Cardiac fibroblast (primary cell): ENCODE results near the gene MAN2A1.

Experiments
- DNase-seq, 2 donors: peaks; one replicate each; pipeline versions ENCODE4 v3.0.0 to v3.0.0-alpha.2; 2010; ENCODE audit warnings: low read depth in 2 of 2
- H3K4me3 ChIP-seq, 2 donors: replicated peaks in 1 of 2; 1 replicate in 1 of 2; 2 replicates in 1 of 2; pipeline ENCODE4 v1.5.1; 2011; ENCODE audit warnings: low read depth in 2 of 2, low read length in 2 of 2, mild to moderate bottlenecking in 2 of 2, moderate library complexity in 1 of 2
- CTCF ChIP-seq: IDR thresholded peaks from one replicate; pipeline ENCODE4 v1.5.1; 2011; ENCODE audit warnings: low read depth, mild to moderate bottlenecking, low read length, inconsistent platforms

Gene MAN2A1

GRCh38 chr5:109767997-109768396 is 78.3 kb downstream of the MAN2A1 start:
- TF ChIP-seq CTCF: no peak
- DNase-seq: no peak
- H3K4me3 ChIP-seq: no peak overlapping the region

GRCh38 chr5:109769597-109770291 is 80.0 kb downstream of the MAN2A1 start:
- DNase-seq: peak in 1 of 2 donors; percentile 24
- H3K4me3 ChIP-seq: no peak overlapping the region

GRCh38 chr5:109775130-109775529 is 85.4 kb downstream of the MAN2A1 start:
- DNase-seq: no peak
- no peak overlapping the region for H3K4me3 ChIP-seq
- TF ChIP-seq CTCF: no peak

More at GRCh38 chr5:109769597-109770291, 80.0 kb downstream of the MAN2A1 start:
- no peak for TF ChIP-seq CTCF

GRCh38 chr5:109779036-109779735 is 89.5 kb downstream of the MAN2A1 start:
- DNase-seq: peak; percentile 47 to 56
- no peak for TF ChIP-seq CTCF
- no peak overlapping the region for H3K4me3 ChIP-seq

GRCh38 chr5:109784687-109785086 is 95.0 kb downstream of the MAN2A1 start:
- TF ChIP-seq CTCF: no peak
- H3K4me3 ChIP-seq: no peak overlapping the region
- DNase-seq: peak; percentile 8 to 14

- TF ChIP-seq CTCF: no peak
- DNase-seq: no peak
- H3K4me3 ChIP-seq: no peak overlapping the region
Measured at GRCh38 chr5:109786206-109786855, 96.6 kb downstream of the MAN2A1 start.
